Stimulated activated CD8-positive, alpha-beta memory T cell treated with anti-CD3 and anti-CD28 coated beads, Interleukin-12 subunit alpha, Interleukin-12 subunit beta, amount 100 ng/mL, for 24 hours (primary cell): ENCODE measurements around the gene MRPL50.

Source experiments
- DNase-seq: peaks from one replicate; pipeline ENCODE4 v3.0.0-alpha.2; 2020; ENCODE audit errors: extremely low read depth

MRPL50 gene

GRCh38 chr9:101375546-101375945 lies 22.9 kb downstream of the MRPL50 start:
- DNase-seq, result no peak

- DNase-seq, result no peak
Observed at GRCh38 chr9:101372327-101373118, 25.9 kb downstream of the MRPL50 start.

- no peak for DNase-seq
Observed at GRCh38 chr9:101371813-101372212, 26.6 kb downstream of the MRPL50 start.

GRCh38 chr9:101369884-101370531 lies 28.4 kb downstream of the MRPL50 start:
- DNase-seq, result no peak

- no peak for DNase-seq
Observed at GRCh38 chr9:101369286-101369685, 29.1 kb downstream of the MRPL50 start.

GRCh38 chr9:101367323-101367722 lies 31.1 kb downstream of the MRPL50 start:
- DNase-seq, result no peak

- no peak for DNase-seq
Observed at GRCh38 chr9:101366038-101366756, 32.2 kb downstream of the MRPL50 start.

DNA sequence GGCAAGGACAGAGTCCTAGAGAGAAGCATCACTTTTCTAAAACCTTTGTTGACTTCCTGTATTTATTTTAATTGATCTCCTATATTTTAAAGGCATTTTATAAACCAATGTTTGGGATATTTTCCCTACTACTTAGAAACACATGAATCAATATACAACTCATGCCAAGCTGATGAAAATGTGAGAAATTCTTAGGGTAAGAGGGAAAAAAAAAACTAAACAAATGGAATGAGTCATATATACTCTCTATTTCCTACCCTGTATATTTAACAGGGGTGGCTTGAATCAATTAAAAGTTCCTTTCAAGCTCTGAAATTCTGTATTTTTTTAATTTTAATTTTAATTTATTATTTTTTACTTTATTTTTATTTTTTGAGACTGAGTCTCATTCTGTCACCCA lies 33.2 kb downstream of the MRPL50 start:
- no peak for DNase-seq

DNA sequence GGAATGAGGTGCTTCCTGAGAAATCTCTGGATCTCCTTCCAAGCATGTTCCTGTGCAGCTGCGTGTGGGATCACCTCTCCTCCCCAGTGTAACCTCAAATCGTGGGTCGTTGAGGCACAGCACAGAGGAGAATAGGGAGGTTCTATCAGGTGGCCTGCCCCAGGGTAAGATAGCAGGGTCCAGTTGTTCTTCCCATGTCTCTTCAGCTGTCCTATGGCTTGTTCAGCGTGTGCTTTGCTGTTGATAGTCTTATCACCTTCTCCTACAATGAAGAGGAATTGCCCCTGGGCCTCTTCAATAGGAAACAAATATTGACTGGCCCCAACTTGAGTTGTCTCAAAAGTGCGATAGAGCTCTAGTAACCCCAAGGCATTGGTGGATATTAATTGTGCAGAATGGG lies 36.0 kb downstream of the MRPL50 start:
- DNase-seq, result no peak

DNA sequence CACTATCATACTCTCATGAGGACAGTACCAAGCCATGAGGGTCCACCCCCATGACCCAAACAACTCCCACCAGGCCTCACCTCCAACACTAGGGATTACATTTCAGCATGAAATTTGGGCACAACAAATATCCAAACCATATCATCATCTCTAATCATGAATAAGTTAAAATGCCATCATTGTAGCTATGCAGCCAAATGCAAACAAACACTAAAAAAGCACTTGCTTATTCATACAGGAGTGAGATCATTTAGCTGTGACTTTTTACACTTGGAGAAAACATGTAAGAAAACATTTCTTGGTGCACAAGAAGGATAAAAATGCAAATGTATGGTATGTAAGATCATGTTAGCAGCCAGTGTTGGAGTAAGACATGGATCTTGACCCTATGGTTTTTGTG lies 37.8 kb downstream of the MRPL50 start:
- no peak for DNase-seq

GRCh38 chr9:101359679-101360078 lies 38.7 kb downstream of the MRPL50 start:
- DNase-seq, result no peak

- no peak for DNase-seq
Observed at GRCh38 chr9:101356619-101357018, 41.8 kb downstream of the MRPL50 start.

- no peak for DNase-seq
Observed at GRCh38 chr9:101354765-101355708, 43.4 kb downstream of the MRPL50 start.

DNA sequence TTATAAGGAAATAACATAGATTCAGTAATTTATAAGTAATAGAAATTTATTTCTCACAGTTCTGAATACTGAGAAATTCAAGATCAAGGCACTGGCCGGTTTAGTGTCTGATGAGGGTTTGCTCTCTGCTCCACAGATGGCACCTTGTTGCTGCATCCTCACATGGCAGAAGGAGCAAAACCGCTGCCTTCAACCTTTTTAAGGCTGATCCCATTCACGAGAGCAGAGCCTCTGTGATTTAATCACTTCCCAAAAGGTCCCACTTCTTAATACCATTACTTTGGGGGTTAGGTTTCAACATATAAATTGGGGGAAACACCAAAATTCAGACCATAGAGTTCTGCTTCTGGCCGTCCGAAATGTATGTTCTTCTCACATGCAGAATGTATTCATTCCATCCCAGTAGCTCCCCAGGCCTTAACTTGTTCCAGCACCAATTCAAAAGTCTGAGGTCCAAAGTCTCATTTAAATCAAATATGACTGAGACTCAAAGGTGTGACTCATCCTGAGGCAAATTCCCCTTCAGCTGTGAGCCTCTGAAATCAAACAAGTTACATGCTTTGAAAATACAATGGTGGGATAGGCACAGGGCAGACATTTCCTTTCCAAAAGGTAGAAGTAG lies 44.2 kb downstream of the MRPL50 start:
- DNase-seq, result no peak

- no peak for DNase-seq
Observed at GRCh38 chr9:101353683-101354082, 44.7 kb downstream of the MRPL50 start.

DNA sequence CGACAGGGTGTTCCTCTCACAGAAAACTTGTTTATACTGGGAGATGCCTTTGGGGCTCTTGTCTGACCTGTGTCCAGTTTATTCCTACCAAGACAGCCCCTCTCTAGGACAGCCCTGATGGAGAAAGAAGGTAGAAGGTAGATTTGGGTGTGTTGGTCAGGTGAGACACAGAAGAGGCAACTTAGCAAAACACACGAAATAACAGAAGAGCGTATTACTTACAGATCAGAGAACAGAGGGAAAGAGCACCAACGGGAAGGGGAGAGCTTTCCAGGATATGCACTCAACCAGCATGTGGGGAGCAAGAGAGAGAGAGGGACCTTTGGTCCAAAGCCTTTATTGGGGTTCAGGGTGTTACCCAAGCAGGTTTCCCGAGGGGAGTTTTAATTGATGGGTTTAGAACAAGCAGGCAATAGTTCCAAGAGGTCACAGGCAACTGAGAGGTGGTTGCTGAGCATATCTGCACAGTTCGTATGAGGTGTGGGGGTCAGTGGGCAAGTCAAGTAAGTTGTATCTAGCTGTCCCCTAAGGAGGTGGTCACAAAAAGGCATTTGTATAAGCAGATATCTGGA lies 45.4 kb downstream of the MRPL50 start:
- DNase-seq, result no peak

- no peak for DNase-seq
Observed at GRCh38 chr9:101350285-101350684, 48.1 kb downstream of the MRPL50 start.

DNA sequence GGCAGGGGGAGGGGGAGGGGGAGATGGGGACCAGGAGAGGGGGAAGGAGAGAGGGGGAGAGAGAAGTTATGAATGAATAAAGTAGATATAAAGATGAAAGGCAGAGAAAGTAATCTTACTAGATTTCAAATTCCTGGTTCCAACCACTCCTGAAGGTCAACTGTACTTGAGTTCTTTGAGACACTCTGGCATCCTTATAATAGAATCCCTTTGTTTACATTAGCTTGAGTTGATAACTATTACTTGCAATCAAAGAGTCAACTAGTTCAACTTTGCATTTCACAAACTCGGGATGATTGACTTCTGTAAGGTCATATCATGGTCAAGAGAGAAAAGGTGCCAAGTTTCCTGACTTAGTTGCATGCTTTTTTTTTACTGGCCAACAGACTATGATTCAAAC lies 55.8 kb downstream of the MRPL50 start:
- no peak for DNase-seq

GRCh38 chr9:101341958-101342357 lies 56.5 kb downstream of the MRPL50 start:
- no peak for DNase-seq
